Stomach (tissue), 4 donors: ENCODE measurements around the gene ZC3H15.
A peak's percentile ranks its signal among the peaks of the same experiment; 100 is the strongest.

Experiments
- POLR2A ChIP-seq, 4 donors: fragments of 450-650 bp; IDR thresholded peaks; one replicate each; pipeline ENCODE4 v1.6.1; 2016; ENCODE audit warnings: antibody characterized with exemption in 4 of 4, control low read depth in 2 of 4, mild to moderate bottlenecking in 1 of 4, moderate library complexity in 1 of 4
- POLR2AphosphoS5 ChIP-seq, 3 donors: sonication (generic); formaldehyde crosslinking; IDR thresholded peaks; one replicate each; pipeline ENCODE4 v1.6.1; 2016; ENCODE audit warnings: antibody characterized with exemption in 3 of 3

DNA sequence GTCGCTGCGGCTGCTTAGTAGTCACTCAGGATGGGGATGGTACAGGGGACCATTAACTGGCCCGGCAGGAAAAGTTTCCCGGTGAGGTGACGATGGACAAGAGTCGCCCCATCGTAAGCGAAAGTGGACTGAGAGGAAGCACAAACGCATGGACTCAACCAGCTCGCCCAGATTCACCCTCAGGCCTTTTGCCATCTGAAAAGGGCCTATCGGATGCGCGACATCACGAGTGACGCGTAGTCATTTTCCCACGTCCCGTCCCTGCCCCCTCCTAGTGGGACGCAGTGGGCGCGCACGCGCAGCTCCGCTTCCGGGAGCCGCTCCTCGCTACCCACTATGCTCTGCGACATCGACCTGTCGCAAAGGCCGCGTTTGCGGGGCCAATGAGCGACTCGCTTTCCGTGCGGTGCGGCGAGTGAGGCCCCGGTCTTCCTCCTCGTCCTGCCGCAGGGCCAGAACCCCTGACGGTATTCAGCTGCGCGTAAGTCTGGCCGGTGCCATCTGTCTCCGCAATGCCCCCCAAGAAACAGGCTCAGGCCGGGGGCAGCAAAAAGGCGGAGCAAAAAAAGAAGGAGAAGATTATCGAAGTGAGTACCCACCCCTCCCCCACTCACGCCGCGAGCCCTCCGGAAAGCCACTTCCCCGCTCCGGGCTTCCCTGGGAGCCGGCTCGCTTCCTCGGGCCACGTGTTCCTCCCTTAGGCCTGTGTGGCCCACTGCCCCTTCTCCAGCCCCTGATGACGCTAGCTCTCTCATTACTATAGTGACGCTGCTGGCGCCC, at the start of gene ZC3H15:
- TF ChIP-seq POLR2AphosphoS5 (IDR thresholded peaks at IDR 0.05) (peak; percentile 96 to 98 (median 97)), POLR2A (IDR thresholded peaks at IDR 0.05) (peak in 1 of 4 donors; percentile 33)
